ENCODE data around the gene GOLPH3. TPM values are rescaled to one million over a fixed set of nuclear protein-coding genes. Genes with fewer than 3 reads are reported as not detected.

The GOLPH3 gene
- total RNA-seq, 1 experiment from 2014 or later: 98.7 TPM

- H4K91ac ChIP-seq (ENCODE audit: insufficient read length, low read depth, low read length): no peak overlapping the region
- H3K27ac ChIP-seq (ENCODE audit: insufficient read length, low read depth, low read length): no peak overlapping the region
- no peak overlapping the region for H2BK12ac ChIP-seq (ENCODE audit: insufficient read length, low read depth, low read length)
- no peak overlapping the region for H2BK5ac ChIP-seq (ENCODE audit: insufficient read length, low read length)
- no peak overlapping the region for H3K9ac ChIP-seq (ENCODE audit: extremely low read depth, insufficient read length, low read length)
- H2BK15ac ChIP-seq (ENCODE audit: low read depth, low read length): no peak overlapping the region
- H2BK120ac ChIP-seq (ENCODE audit: low read depth, low read length, poor library complexity, severe bottlenecking): no peak overlapping the region
- no peak overlapping the region for H3K4ac ChIP-seq (ENCODE audit: low read depth, low read length)
- Mint-ChIP-seq H3K27ac (no peak overlapping the region), H3K36me3 (ENCODE audit: insufficient read depth in 1 of 3, low read depth in 3 of 3) (peaks cover 35 to 86% (median 71%) of the 10 kb centered on the region in 3 experiments), H3K4me1 (0 out of 4 replicates have a peak, but pooled peaks cover 0 to under 1% of the 10 kb centered on the region in 2 experiments), H3K9me3 (peaks cover 4 to 10% of the 10 kb centered on the region in 2 experiments; a peak in 3 of 5 replicates), H3K4me3 (no peak overlapping the region), H3K27me3 (ENCODE audit: low read depth) (no peaks in the 10 kb centered on the region)
- no peak overlapping the region for H4K8ac ChIP-seq (replicated peaks; ENCODE audit: insufficient read length, low read depth, low read length)
- no peak for DNase-seq
- no peaks in the 10 kb centered on the region for H3K4me1 ChIP-seq (ENCODE audit: insufficient read depth, low read length)
- H3K9me3 ChIP-seq (ENCODE audit: control insufficient read depth, low read depth, low read length): no peaks in the 10 kb centered on the region
- TF ChIP-seq CTCF (conservative IDR thresholded peaks at IDR 0.05): no peak
- no peak overlapping the region for H3K14ac ChIP-seq (ENCODE audit: insufficient read depth, low read length)
- no peak overlapping the region for H3K23ac ChIP-seq (ENCODE audit: insufficient read length, low read depth, low read length)
- H3K79me1 ChIP-seq (ENCODE audit: insufficient read depth, low read depth, low read length, poor library complexity, severe bottlenecking): no peaks in the 10 kb centered on the region
- H3K4me2 ChIP-seq (ENCODE audit: insufficient read depth, insufficient read length, low read length): no peak overlapping the region
- no peak overlapping the region for H3K18ac ChIP-seq (ENCODE audit: insufficient read length, low read depth, low read length)
- H4K20me1 ChIP-seq (ENCODE audit: control insufficient read depth, insufficient read depth, insufficient read length): no peaks in the 10 kb centered on the region
- H3K79me2 ChIP-seq (ENCODE audit: insufficient read depth, low read length): no peaks in the 10 kb centered on the region
- no peak overlapping the region for H3T11ph ChIP-seq (ENCODE audit: low read length)
- no peak overlapping the region for H4K5ac ChIP-seq (ENCODE audit: insufficient read length, low read depth, low read length)
- H2BK20ac ChIP-seq (ENCODE audit: low read depth, low read length, poor library complexity, severe bottlenecking): no peak overlapping the region
- no peak overlapping the region for H3K56ac ChIP-seq (ENCODE audit: insufficient read length, low read depth, low read length)
- no peaks in the 10 kb centered on the region for H3K23me2 ChIP-seq (ENCODE audit: insufficient read length, low read depth, low read length, poor library complexity, severe bottlenecking)
- H2AFZ ChIP-seq (ENCODE audit: low read length): no peak overlapping the region
- H3K27me3 ChIP-seq (ENCODE audit: insufficient read depth, low read length): no peaks in the 10 kb centered on the region
- no peak overlapping the region for H2AK5ac ChIP-seq (ENCODE audit: insufficient read length, low read length)
- WGBS (ENCODE audit: extremely low coverage, insufficient read length, low lambda C conversion rate): no CpG with 5 or more reads among the region's 12 CpGs
Measured at GRCh38 chr5:32103521-32103920, 70.6 kb downstream of the GOLPH3 start.

Data from H9 (cell line).